Measurements from ENCODE around the gene SPECC1. TPM values are rescaled to one million over a fixed set of nuclear protein-coding genes. Genes with fewer than 3 reads are reported as not detected.

SPECC1 gene
- total and polyA plus RNA-seq, 2 of the 13 experiments (the other 11 are each of a cell fraction or from before 2014, with no cell fraction given) = 2.3 to 6.9 TPM

DNA sequence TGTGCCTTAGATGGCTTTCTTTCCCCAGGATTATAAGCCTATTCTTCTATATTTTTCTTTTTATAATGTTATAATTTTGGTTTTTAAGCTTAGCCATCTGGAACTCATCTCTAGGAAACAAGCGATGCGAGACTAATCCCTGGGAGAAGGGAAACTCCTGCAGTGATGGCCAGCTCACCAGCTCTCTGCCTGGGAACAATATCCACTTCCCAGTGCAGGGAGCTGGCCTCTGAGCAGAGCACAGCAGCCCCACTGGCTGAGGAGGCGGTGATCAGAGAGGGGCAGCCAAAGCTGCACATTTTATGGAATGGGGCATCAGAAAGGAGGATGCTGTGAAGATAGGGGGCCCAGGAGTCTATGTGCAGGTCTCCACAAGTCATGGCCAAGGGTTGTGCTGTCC, 274.9 kb downstream of the SPECC1 start (continued):
- TF ChIP-seq ZNF609 (CRISPR knock-in tag; IDR thresholded peaks at IDR 0.05; ENCODE audit: borderline replicate concordance) = no peak

DNA sequence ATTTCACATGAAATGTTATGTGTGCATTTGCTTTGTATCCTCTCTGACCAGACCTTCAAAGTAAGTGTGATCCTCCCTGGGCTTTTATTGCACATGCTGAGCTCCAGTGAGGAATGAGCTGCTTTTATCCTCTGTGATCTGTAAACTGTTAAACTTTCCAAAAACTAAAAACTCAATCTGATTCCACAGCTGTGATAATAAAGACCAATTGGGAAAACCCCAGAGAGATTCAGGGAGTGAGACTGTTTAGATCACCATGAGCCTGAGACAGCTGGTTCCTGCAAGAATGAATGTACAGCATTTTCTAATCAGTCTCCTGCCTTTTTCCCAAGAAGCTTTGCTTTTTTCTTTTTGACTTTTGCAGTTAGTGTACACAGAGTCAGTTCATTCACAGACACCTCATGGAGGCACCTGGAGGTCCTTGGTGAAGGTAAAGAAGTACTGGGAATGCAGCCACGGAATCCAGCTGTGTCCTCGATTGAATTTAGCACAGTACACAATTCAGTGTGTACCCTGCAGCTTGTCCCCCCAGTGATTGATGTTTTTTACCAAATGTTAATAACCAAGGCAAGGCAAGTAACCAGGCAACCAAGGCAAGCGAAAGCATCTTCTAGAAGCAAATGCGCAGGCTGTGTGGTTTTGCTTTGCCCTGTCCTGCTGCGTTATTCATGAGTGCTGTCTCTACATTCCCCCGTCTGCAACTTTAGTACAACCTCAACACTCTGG, 275.6 kb downstream of the SPECC1 start:
- in situ Hi-C loops (cut with HindIII; ENCODE audit: extremely low pct_ligation_motif_present, low pct_unique_long_range_greater_than_20kb) (no loop called here), intact Hi-C loops (cut with micrococcal nuclease; ENCODE audit: unreplicated experiment) (no loop called here)
- Histone ChIP-seq H3K79me2 (ENCODE audit: insufficient read depth, low read length) (no peaks in the 10 kb centered on the region), H3K9ac (ENCODE audit: insufficient read depth, low read depth, low read length) (no peak overlapping the region), H3K9me3 (ENCODE audit: low read length) (no peaks in the 10 kb centered on the region), H3K27ac (ENCODE audit: extremely low read length, insufficient read depth, low read length) (no peak overlapping the region), H3K4me1 (ENCODE audit: insufficient read depth, low read length) (peaks cover 4% of the 10 kb centered on the region; the same call in 1 of the 2 replicates), H3K4me3 (replicated peaks in 1 of 3; ENCODE audit: insufficient read depth in 1 of 3, low read depth in 2 of 3, low read length in 3 of 3) (no peak overlapping the region), H3K27me3 (ENCODE audit: control insufficient read depth in 1 of 2, insufficient read depth in 2 of 2, low read length in 2 of 2) (no peaks in the 10 kb centered on the region), H2AFZ (ENCODE audit: low read length) (no peak overlapping the region), H3K4me2 (ENCODE audit: low read depth, low read length) (no peak overlapping the region), H4K20me1 (ENCODE audit: insufficient read depth, low read length) (no peaks in the 10 kb centered on the region), H3K36me3 (replicated peaks in 1 of 2; ENCODE audit: control insufficient read depth in 1 of 2, insufficient read depth in 2 of 2, low read length in 2 of 2) (no peaks in the 10 kb centered on the region)
- TF ChIP-seq ZBTB37 (CRISPR knock-in tag; IDR thresholded peaks at IDR 0.05) (no peak), ZNF83 (CRISPR knock-in tag; IDR thresholded peaks at IDR 0.05; ENCODE audit: borderline replicate concordance) (no peak)
- no TSS peak for BruUV-seq (replicated peaks)
- ATAC-seq = no peak
- ChIA-PET CTCF (ENCODE audit: low intra/inter-chr PET ratio, low total read pairs) (no interaction called here), POLR2A (no interaction called here)
- no peak for DNase-seq (ENCODE audit: low spot score)
- FAIRE-seq = no peak
- 94% methylated on average over 6 of the region's 6 CpGs for WGBS (ENCODE audit: low lambda C conversion rate)
